Peyer's patch (tissue), 4 donors: Measurements from ENCODE around the gene EXD3. TPM values are rescaled to one million over a fixed set of nuclear protein-coding genes. Genes with fewer than 3 reads are reported as not detected.
"Not testable (repeated sequence)": the region's sequence is repeated elsewhere in the genome, so short reads cannot be mapped to it uniquely, and the experiment has no call there.

Experiments
- DNase-seq, 3 donors: peaks; one replicate each; pipeline ENCODE4 v3.0.0-alpha.2; 2017 to 2019
- H3K27ac ChIP-seq, 4 donors: fragments of 200-600 bp; sonication (generic); one replicate each; pipeline ENCODE4 v1.5.1; 2016 to 2019
- H3K27me3 ChIP-seq, 2 donors: fragments of 200-600 bp; sonication (generic); one replicate each; pipeline ENCODE4 v1.5.1; 2019
- H3K36me3 ChIP-seq, 3 donors: fragments of 200-600 bp; sonication (generic); one replicate each; pipeline ENCODE4 v1.5.1; 2016 to 2019
- H3K4me1 ChIP-seq, 4 donors: fragments of 200-600 bp; sonication (generic); one replicate each; pipeline ENCODE4 v1.5.1; 2016 to 2019
- H3K4me3 ChIP-seq, 4 donors: fragments of 200-600 bp; sonication (generic); 1 replicate in 3 of 4; 2 replicates in 1 of 4; pipeline ENCODE4 v1.5.1; 2016 to 2019; ENCODE audit warnings: mild to moderate bottlenecking in 1 of 4
- H3K9me3 ChIP-seq, 4 donors: fragments of 200-600 bp; sonication (generic); one replicate each; pipeline ENCODE4 v1.5.1; 2016 to 2019; ENCODE audit warnings: mild to moderate bottlenecking in 1 of 4
- POLR2A ChIP-seq, 2 donors: fragments of 450-650 bp; IDR thresholded peaks; one replicate each; pipeline ENCODE4 v1.5.1; 2017; ENCODE audit warnings: antibody characterized with exemption in 2 of 2, mild to moderate bottlenecking in 2 of 2, moderate library complexity in 2 of 2
- total RNA-seq, 4 donors: library from RNA; depleted of rRNA; stranded (reverse); fragments of >200 nt; gene quantifications; one replicate each; pipeline ENCODE4 v1.1.0, GENCODE V29; 2016
- TF ChIP-seq, protein P1 (sequence below), 6 experiments: fragments of 450-650 bp in 4 of 6; fragments of 200-600 bp in 2 of 6; sonication (generic) in 1 of 6; IDR thresholded peaks; one replicate each; pipeline ENCODE4 v1.5.1; 2017 to 2019; ENCODE audit warnings: antibody characterized with exemption in 6 of 6, mild to moderate bottlenecking in 3 of 6, moderate library complexity in 1 of 6

EXD3 gene
- total RNA-seq, 4 donors from 2014 or later: 38.7 to 82.4 (median 61.6) TPM

GRCh38 chr9:137348769-137349470 is 74.0 kb downstream of the EXD3 start:
- Histone ChIP-seq H3K9me3 (peaks cover 0 to 4% (median 0%) of the 10 kb centered on the region in 4 donors), H3K27ac (no peak overlapping the region), H3K4me1 (no peaks in the 10 kb centered on the region), H3K27me3 (no peaks in the 10 kb centered on the region), H3K36me3 (peaks cover 0 to 12% (median 0%) of the 10 kb centered on the region in 3 donors), H3K4me3 (no peak overlapping the region)
- peak in 1 of 3 donors; percentile 36 for DNase-seq
- TF ChIP-seq, protein P1, sequence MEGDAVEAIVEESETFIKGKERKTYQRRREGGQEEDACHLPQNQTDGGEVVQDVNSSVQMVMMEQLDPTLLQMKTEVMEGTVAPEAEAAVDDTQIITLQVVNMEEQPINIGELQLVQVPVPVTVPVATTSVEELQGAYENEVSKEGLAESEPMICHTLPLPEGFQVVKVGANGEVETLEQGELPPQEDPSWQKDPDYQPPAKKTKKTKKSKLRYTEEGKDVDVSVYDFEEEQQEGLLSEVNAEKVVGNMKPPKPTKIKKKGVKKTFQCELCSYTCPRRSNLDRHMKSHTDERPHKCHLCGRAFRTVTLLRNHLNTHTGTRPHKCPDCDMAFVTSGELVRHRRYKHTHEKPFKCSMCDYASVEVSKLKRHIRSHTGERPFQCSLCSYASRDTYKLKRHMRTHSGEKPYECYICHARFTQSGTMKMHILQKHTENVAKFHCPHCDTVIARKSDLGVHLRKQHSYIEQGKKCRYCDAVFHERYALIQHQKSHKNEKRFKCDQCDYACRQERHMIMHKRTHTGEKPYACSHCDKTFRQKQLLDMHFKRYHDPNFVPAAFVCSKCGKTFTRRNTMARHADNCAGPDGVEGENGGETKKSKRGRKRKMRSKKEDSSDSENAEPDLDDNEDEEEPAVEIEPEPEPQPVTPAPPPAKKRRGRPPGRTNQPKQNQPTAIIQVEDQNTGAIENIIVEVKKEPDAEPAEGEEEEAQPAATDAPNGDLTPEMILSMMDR (IDR thresholded peaks at IDR 0.05): no peak
- no peak for TF ChIP-seq POLR2A (IDR thresholded peaks at IDR 0.05)

DNA sequence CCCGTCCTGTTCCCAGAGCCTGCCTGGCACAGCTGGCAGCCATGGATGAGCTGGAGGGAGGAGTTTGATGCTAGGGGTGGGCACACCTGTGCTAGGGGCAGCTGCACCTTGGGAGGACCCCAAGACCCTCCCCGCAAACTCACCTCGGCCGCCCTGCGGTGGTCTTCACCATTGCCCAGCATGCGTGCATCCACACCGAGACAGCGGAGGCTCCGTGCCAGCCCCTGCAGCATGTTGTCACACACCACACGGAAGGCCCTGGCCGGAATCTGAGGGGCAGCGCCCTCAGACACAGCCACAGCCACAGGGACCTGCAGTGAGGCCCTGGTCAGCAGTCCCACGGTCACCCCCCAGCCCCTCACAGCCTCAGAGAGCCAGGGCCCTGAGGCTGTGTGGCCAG is 75.0 kb downstream of the EXD3 start:
- Histone ChIP-seq H3K4me1 (no peaks in the 10 kb centered on the region), H3K27me3 (no peaks in the 10 kb centered on the region), H3K27ac (no peak overlapping the region), H3K36me3 (peaks cover 0 to 12% (median 0%) of the 10 kb centered on the region in 3 donors), H3K4me3 (no peak overlapping the region), H3K9me3 (peaks cover 0 to 4% (median 0%) of the 10 kb centered on the region in 4 donors)
- DNase-seq: no peak
- no peak for TF ChIP-seq POLR2A (IDR thresholded peaks at IDR 0.05)
- TF ChIP-seq, protein P1 (IDR thresholded peaks at IDR 0.05): no peak

DNA sequence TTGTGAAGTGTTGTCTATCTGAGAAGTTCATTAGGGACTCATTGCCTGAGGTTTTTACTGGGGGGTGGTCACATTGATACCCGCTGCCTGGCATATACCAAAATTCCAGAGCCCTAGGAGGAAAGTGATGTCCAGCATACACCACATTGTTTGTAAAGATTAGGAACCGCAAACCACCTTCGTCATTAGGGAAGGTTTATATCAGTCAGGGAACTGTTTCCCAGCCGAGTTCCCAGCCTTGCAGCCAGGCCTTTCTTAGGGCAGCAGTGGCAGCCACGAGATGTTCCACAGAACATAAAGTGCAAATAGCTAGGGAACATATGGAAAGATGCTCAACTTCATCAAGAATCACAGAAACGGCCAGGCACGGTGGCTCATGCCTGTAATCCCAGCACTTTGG is 80.5 kb downstream of the EXD3 start:
- H3K27me3 ChIP-seq: no peaks in the 10 kb centered on the region
- DNase-seq: no peak
- no peaks in the 10 kb centered on the region for H3K4me1 ChIP-seq
- H3K27ac ChIP-seq: no peak overlapping the region
- TF ChIP-seq, protein P1 (IDR thresholded peaks at IDR 0.05): no peak
- TF ChIP-seq POLR2A (IDR thresholded peaks at IDR 0.05): no peak
- no peak overlapping the region for H3K4me3 ChIP-seq
- H3K36me3 ChIP-seq: peaks cover 0 to 11% (median 0%) of the 10 kb centered on the region in 3 donors
- H3K9me3 ChIP-seq: peaks cover 0 to 4% (median 0%) of the 10 kb centered on the region in 4 donors

- Histone ChIP-seq H3K4me3 (no peak overlapping the region), H3K27ac (no peak overlapping the region), H3K4me1 (no peaks in the 10 kb centered on the region), H3K36me3 (no peaks in the 10 kb centered on the region), H3K9me3 (no peaks in the 10 kb centered on the region), H3K27me3 (no peaks in the 10 kb centered on the region)
- no peak for TF ChIP-seq POLR2A (IDR thresholded peaks at IDR 0.05)
- TF ChIP-seq, protein P1 (IDR thresholded peaks at IDR 0.05): no peak
- DNase-seq: no peak
These were observed 81.7 kb downstream of the EXD3 start for GRCh38 chr9:137341227-137341626.

GRCh38 chr9:137339908-137340462 is 83.0 kb downstream of the EXD3 start:
- not testable (repeated sequence) for H3K4me1 ChIP-seq, H3K9me3 ChIP-seq, H3K4me3 ChIP-seq, H3K27me3 ChIP-seq, H3K27ac ChIP-seq, H3K36me3 ChIP-seq, DNase-seq

DNA sequence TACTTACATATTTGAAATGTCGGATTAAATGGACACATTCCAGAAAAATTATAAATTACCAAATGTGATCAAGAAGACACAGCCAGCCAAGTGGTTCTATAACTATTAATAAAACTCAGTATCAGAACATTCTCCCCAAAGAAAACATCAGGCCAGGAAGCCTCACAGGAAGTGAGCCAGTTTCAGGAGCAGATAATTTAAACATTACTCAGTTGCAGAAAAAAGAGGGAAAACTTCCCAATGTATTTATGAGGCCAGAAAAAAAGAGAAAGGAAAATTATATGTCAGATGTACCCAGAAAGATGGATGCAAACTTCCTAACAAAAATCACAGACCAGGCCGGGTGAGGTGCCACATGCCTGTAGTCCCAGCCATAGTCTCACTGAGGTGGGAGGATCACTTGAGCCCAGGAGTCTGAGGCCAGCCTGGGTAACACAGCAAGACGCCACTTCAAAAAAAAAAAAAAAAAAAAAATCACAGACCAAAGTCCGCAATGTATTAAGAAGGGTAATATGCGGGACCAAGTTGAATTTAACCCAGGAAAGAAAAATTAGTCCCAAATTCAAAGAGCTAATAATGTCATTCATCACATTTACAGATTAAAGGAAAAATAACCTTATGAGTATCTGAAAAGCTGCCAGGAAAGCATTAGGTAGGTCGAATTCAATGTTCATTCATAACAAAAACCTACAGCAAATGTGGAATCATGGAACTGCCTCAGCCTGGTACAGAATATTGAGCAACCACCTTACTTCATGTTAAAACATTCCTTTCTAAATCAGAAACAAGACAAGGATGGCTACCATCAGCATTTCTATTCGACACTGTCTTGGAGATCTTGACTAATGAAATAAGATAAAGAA is 83.7 kb downstream of the EXD3 start:
- H3K27ac ChIP-seq: no peak overlapping the region

More for the DNA sequence above, 83.7 kb downstream of the EXD3 start:
- Histone ChIP-seq H3K4me3 (no peak overlapping the region), H3K4me1 (no peaks in the 10 kb centered on the region), H3K27me3 (no peaks in the 10 kb centered on the region), H3K9me3 (no peaks in the 10 kb centered on the region), H3K36me3 (no peaks in the 10 kb centered on the region)
- peak in 1 of 3 donors; percentile 10 for DNase-seq
- no peak for TF ChIP-seq POLR2A (IDR thresholded peaks at IDR 0.05)
- TF ChIP-seq, protein P1 (IDR thresholded peaks at IDR 0.05): no peak
